IMR-90 (cell line): ENCODE data around the gene EME2. TPM values are rescaled to one million over a fixed set of nuclear protein-coding genes. Genes with fewer than 3 reads are reported as not detected.

Experiments used
- ATAC-seq: fragments of 200-7000 bp; cut with Tn5 transposase; 2 replicates; pipeline ENCODE4 v1.9.1; 2020; ENCODE audit warnings: low read depth, mild to moderate bottlenecking, moderate library complexity
- BruUV-seq: library from RNA; stranded (reverse); fragments of 400-500 nt; replicated peaks from 2 replicates; lab custom pipeline; 2021; lab: Mats Ljungman, UMichigan
- CTCF ChIA-PET: fragments of 300-600 bp; formaldehyde crosslinking; extraction: SDS; loops from one replicate; lab custom pipeline; 2021; ENCODE audit warnings: antibody characterized with exemption; lab: Yijun Ruan, JAX
- POLR2A ChIA-PET: fragments of 300-600 bp; sonication (Branson Sonifier 250); formaldehyde crosslinking; loops from one replicate; lab custom pipeline; 2022; ENCODE audit warnings: antibody characterized with exemption; ENCODE audit not compliant: unreplicated experiment; lab: Charles Lee
- DNase-seq: peaks from one replicate; pipeline ENCODE4 v3.0.0; 2013
- H2AFZ ChIP-seq: replicated peaks from 2 replicates; pipeline ENCODE3; 2013; ENCODE audit warnings: low read length, mild to moderate bottlenecking; ENCODE audit not compliant: poor library complexity
- H2AK5ac ChIP-seq: 2 replicates; pipeline ENCODE4 v1.6.1; 2013; ENCODE audit warnings: low read depth, low read length, inconsistent platforms
- H2AK9ac ChIP-seq: replicated peaks from 2 replicates; pipeline ENCODE3; 2013; ENCODE audit warnings: mild to moderate bottlenecking, low read depth, low read length, moderate library complexity; ENCODE audit not compliant: poor library complexity
- H2BK120ac ChIP-seq: 2 replicates; pipeline ENCODE4 v1.6.1; 2013; ENCODE audit warnings: low read depth, low read length, inconsistent platforms
- H2BK15ac ChIP-seq: 3 replicates; pipeline ENCODE4 v1.6.1; 2013; ENCODE audit warnings: low read depth, low read length, inconsistent platforms
- H2BK20ac ChIP-seq: 2 replicates; pipeline ENCODE4 v1.6.1; 2013; ENCODE audit warnings: low read depth, mild to moderate bottlenecking, inconsistent platforms, low read length, moderate library complexity
- H2BK5ac ChIP-seq: 2 replicates; pipeline ENCODE4 v1.6.1; 2013; ENCODE audit warnings: mild to moderate bottlenecking, low read depth, low read length, inconsistent platforms; ENCODE audit not compliant: poor library complexity, severe bottlenecking
- H3K14ac ChIP-seq: replicated peaks from 2 replicates; pipeline ENCODE4 v1.6.1; 2013; ENCODE audit warnings: low read depth, low read length, inconsistent platforms
- H3K18ac ChIP-seq: 2 replicates; pipeline ENCODE4 v1.6.1; 2013; ENCODE audit warnings: low read depth, low read length, control low read depth
- H3K23ac ChIP-seq: 2 replicates; pipeline ENCODE4 v1.6.1; 2013; ENCODE audit warnings: low read depth, low read length, inconsistent platforms
- H3K27ac ChIP-seq: 2 replicates; pipeline ENCODE4 v1.5.1; 2013; ENCODE audit warnings: mild to moderate bottlenecking, control low read depth, low read length; ENCODE audit not compliant: insufficient read depth
- H3K27me3 ChIP-seq: 2 replicates; pipeline ENCODE4 v1.6.1; 2013; ENCODE audit warnings: low read length; ENCODE audit not compliant: control insufficient read depth, insufficient read depth
- H3K36me3 ChIP-seq: 2 replicates; pipeline ENCODE4 v1.6.1; 2013; ENCODE audit warnings: low read length, mixed read lengths; ENCODE audit not compliant: control insufficient read depth, insufficient read depth
- H3K4ac ChIP-seq: 2 replicates; pipeline ENCODE4 v1.6.1; 2013; ENCODE audit warnings: low read depth, low read length, inconsistent platforms
- H3K4me1 ChIP-seq: 2 replicates; pipeline ENCODE4 v1.6.1; 2013; ENCODE audit warnings: low read length, mixed read lengths; ENCODE audit not compliant: control insufficient read depth, insufficient read depth
- H3K4me2 ChIP-seq: 2 replicates; pipeline ENCODE4 v1.6.1; 2013; ENCODE audit warnings: low read depth, mild to moderate bottlenecking, control low read depth, low read length, moderate library complexity
- H3K4me3 ChIP-seq: 2 replicates; pipeline ENCODE4 v1.5.1; 2013; ENCODE audit warnings: low read depth, mild to moderate bottlenecking, control low read depth, low read length, moderate library complexity; ENCODE audit not compliant: insufficient read depth
- H3K56ac ChIP-seq: 2 replicates; pipeline ENCODE4 v1.6.1; 2013; ENCODE audit warnings: low read length, inconsistent platforms; ENCODE audit not compliant: insufficient read depth; ENCODE audit errors: extremely low read depth
- H3K79me1 ChIP-seq, 2 experiments: 2 replicates each; pipeline ENCODE4 v1.6.1; 2013; ENCODE audit warnings: low read length in 2 of 2, inconsistent platforms in 1 of 2, low read depth in 1 of 2
- H3K9ac ChIP-seq: 2 replicates; pipeline ENCODE4 v1.6.1; 2013; ENCODE audit warnings: low read depth, low read length, control low read depth
- H3K9me1 ChIP-seq: 2 replicates; pipeline ENCODE4 v1.6.1; 2013; ENCODE audit warnings: low read length, inconsistent platforms; ENCODE audit not compliant: insufficient read depth
- H3K9me3 ChIP-seq: 2 replicates; pipeline ENCODE4 v1.6.1; 2013; ENCODE audit warnings: low read length; ENCODE audit not compliant: control insufficient read depth, insufficient read depth
- H4K20me1 ChIP-seq: 2 replicates; pipeline ENCODE4 v1.6.1; 2013; ENCODE audit warnings: low read length, inconsistent platforms; ENCODE audit not compliant: insufficient read depth
- H4K5ac ChIP-seq: 2 replicates; pipeline ENCODE4 v1.6.1; 2013; ENCODE audit warnings: mild to moderate bottlenecking, low read depth, low read length, control low read depth
- H4K8ac ChIP-seq, 2 experiments: 2 replicates each; pipeline ENCODE4 v1.6.1; 2013; ENCODE audit warnings: low read depth in 2 of 2, low read length in 2 of 2, control low read depth in 1 of 2, inconsistent platforms in 1 of 2
- H4K91ac ChIP-seq: 2 replicates; pipeline ENCODE4 v1.6.1; 2013; ENCODE audit warnings: low read depth, low read length, inconsistent platforms; ENCODE audit not compliant: insufficient read depth
- CHD1 ChIP-seq: IDR thresholded peaks from 2 replicates; pipeline ENCODE4 v1.6.1; 2012; ENCODE audit warnings: low read depth, low read length, improper control_type of control experiment
- FOS ChIP-seq: fragments of 150-350 bp; IDR thresholded peaks from 2 replicates; pipeline ENCODE4 v1.6.1; 2016; ENCODE audit warnings: low read depth, low read length
- MAZ ChIP-seq: IDR thresholded peaks from 2 replicates; pipeline ENCODE4 v1.6.1; 2012; ENCODE audit warnings: low read depth, mild to moderate bottlenecking, low read length, improper control_type of control experiment, moderate library complexity, borderline replicate concordance
- RAD21 ChIP-seq: IDR thresholded peaks from 2 replicates; pipeline ENCODE4 v1.6.1; 2012; ENCODE audit warnings: low read length, improper control_type of control experiment
- RCOR1 ChIP-seq: IDR thresholded peaks from 2 replicates; pipeline ENCODE4 v1.6.1; 2012; ENCODE audit warnings: mild to moderate bottlenecking, low read length, improper control_type of control experiment; ENCODE audit not compliant: insufficient replicate concordance
- RFX5 ChIP-seq: IDR thresholded peaks from 2 replicates; pipeline ENCODE4 v1.8.0; 2012; ENCODE audit warnings: low read depth, mild to moderate bottlenecking, low read length, moderate library complexity
- WGBS, 2 experiments: methylation state at CpG; one replicate each; pipeline versions ENCODE4 v1.1.5 to v1.1.7; 2013; ENCODE audit warnings: missing lambda C conversion rate in 2 of 2; ENCODE audit not compliant: insufficient read length in 1 of 2; ENCODE audit errors: extremely low coverage in 2 of 2; 5-methylcytosine and 5-hydroxymethylcytosine counted together
- dilution Hi-C: fragments of 300-500 bp; cut with HindIII; formaldehyde crosslinking; loops from one replicate; pipeline ENCODE4 v1.14.3; 2018; ENCODE audit warnings: low sequenced_read_pairs; ENCODE audit not compliant: unreplicated experiment
- in situ Hi-C: fragments of 300-500 bp; cut with MboI; formaldehyde crosslinking; loops from 3 replicates; pipeline ENCODE4 v1.14.3; 2019; ENCODE audit warnings: low sequenced_read_pairs, inconsistent platforms, mixed read lengths
- intact Hi-C: fragments of 100-400 bp; cut with micrococcal nuclease; formaldehyde crosslinking; loops from 2 replicates; pipeline ENCODE4 v1.10.0; 2022
- polyA plus RNA-seq, 3 experiments: library from polyadenylated mRNA; depleted of rRNA; stranded (reverse); fragments of >200 nt; gene quantifications; 2 replicates each; pipeline ENCODE4 v1.2.3, GENCODE V29; 2012; ENCODE audit warnings: low replicate concordance in 1 of 3
- total RNA-seq: library from RNA; depleted of rRNA; stranded (reverse); fragments of >200 nt; gene quantifications from 2 replicates; pipeline ENCODE4 v1.2.3, GENCODE V29; 2012

The EME2 gene
- total and polyA plus RNA-seq, 2 of the 4 experiments (the other 2 are of a cell fraction): 1.3 to 9.6 TPM

- CTCF ChIA-PET: interaction anchor here (0.7 kb wide), 1 partner anchor 197 kb away, joined by 4 read pairs; no protein-coding TSS in a partner anchor
- Histone ChIP-seq H2BK120ac (no peak overlapping the region), H4K20me1 (peaks cover 4% of the 10 kb centered on the region; the same call in 1 of the 2 replicates), H4K91ac (no peak overlapping the region), H3K79me1 (peaks cover 4 to 21% of the 10 kb centered on the region in 2 experiments; a peak in 2 of 4 replicates), H2AFZ (no peak overlapping the region), H2AK5ac (no peak overlapping the region), H3K9ac (no peak overlapping the region), H3K27ac (no peak overlapping the region), H3K4me2 (no peak overlapping the region), H3K4ac (no peak overlapping the region), H2BK5ac (no peak overlapping the region), H2AK9ac (no peak overlapping the region), H3K23ac (no peak overlapping the region), H3K36me3 (peaks cover 57% of the 10 kb centered on the region), H4K5ac (no peak overlapping the region), H3K4me1 (no peaks in the 10 kb centered on the region), H3K18ac (no peak overlapping the region), H3K27me3 (no peaks in the 10 kb centered on the region), H3K9me3 (no peaks in the 10 kb centered on the region), H2BK15ac (no peak overlapping the region), H3K4me3 (no peak overlapping the region), H3K14ac (no peak overlapping the region), H4K8ac (no peak overlapping the region), H2BK20ac (no peak overlapping the region), H3K56ac (no peak overlapping the region), H3K9me1 (peaks cover 6% of the 10 kb centered on the region; the same call in 1 of the 2 replicates)
- DNase-seq (no peak), ATAC-seq (no peak)
- WGBS, 2 experiments: 98% methylated on average over 6 of the region's 12 CpGs; no CpG with 5 or more reads in 1 of the 2 experiments
- in situ Hi-C loops: no loop called here
- intact Hi-C loops: no loop called here
- TF ChIP-seq RFX5 (no peak), MAZ (no peak), FOS (no peak), RCOR1 (no peak), CHD1 (no peak), RAD21 (no peak)
- no TSS peak for BruUV-seq
- POLR2A ChIA-PET: no interaction called here
- dilution Hi-C loops: no loop called here
These were observed 18.4 kb upstream of the EME2 start for GRCh38 chr16:1754204-1754603.
